GM19328 (cell line): Measurements from ENCODE around the gene KLHL33.
"Not testable (repeated sequence)": the region's sequence is repeated elsewhere in the genome, so short reads cannot be mapped to it uniquely, and the experiment has no call there.

Experiments used
- ATAC-seq: cut with Tn5 transposase; IDR thresholded peaks from one replicate; pipeline ENCODE4 v1.9.1; 2021; ENCODE audit warnings: mild to moderate bottlenecking, moderate library complexity; ENCODE audit not compliant: unreplicated experiment

The KLHL33 gene

DNA sequence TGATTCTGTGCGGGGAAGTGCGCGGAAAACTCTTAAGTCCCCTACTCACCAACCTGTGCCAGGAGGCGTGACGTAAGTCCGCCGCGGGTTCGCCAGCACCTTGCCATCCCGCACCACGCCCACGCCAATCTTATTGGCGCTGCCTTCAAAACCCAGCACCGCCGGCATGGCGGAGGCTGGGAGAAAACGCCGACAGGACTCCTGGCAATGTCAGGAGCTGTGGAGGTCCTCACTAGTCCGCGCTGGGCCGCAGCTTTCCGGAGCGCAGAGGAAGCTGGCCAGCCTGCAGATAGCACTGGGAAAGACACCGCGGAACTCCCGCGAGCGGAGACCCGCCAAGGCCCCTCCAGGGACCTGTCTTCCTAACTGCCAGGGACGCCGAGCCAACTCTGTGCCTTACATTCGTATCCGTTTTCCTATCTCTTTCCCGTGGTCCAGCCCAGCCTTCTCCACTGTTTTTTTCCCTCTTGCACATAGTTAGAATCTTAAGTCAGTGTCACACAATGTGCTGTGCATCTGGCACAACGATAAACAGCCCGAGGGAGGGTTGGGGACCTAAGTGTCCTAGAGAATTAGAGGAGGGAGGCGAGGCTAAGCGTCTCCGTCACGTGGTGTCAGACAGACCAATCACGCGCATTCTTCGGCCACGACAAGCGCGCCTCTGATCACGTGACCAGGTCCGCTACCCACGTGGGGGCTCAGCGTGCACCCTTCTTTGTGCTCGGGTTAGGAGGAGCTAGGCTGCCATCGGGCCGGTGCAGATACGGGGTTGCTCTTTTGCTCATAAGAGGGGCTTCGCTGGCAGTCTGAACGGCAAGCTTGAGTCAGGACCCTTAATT lies 18.8 kb upstream of the KLHL33 start, which contains the start of the genes APEX1 and OSGEP:
Gene APEX1, plus strand, starts transcription at position 711 of the 839 bp plus-strand sequence. CDS start 420 bp downstream, outside the sequence.
Gene OSGEP, minus strand, starts transcription at position 297 of the 839 bp plus-strand sequence. Its CDS starts 129 bp downstream, at position 168.
- peak; percentile 87 for ATAC-seq

GRCh38 chr14:20452831-20453230 lies 16.9 kb upstream of the KLHL33 start:
- not testable (repeated sequence) for ATAC-seq

- no peak for ATAC-seq
These were observed 10.9 kb upstream of the KLHL33 start for GRCh38 chr14:20446889-20447288.

DNA sequence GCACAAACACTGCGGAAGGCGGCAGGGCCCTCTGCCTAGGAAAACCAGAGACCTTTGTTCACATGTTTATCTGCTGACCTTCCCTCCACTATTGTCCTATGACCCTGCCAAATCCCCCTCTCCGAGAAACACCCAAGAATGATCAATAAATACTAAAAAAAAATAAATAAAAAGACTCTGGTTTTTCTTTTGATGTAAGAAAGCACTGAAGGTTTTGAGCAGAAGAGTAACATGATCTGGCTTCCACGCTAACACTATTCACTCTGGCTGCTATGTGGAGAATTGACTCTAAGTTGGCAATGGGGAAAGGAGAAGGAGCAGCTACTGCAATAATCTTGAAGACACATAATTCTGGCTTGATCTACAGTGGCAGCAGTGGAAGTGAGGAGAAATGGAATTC lies 7.7 kb upstream of the KLHL33 start:
- ATAC-seq, result not testable (repeated sequence)

DNA sequence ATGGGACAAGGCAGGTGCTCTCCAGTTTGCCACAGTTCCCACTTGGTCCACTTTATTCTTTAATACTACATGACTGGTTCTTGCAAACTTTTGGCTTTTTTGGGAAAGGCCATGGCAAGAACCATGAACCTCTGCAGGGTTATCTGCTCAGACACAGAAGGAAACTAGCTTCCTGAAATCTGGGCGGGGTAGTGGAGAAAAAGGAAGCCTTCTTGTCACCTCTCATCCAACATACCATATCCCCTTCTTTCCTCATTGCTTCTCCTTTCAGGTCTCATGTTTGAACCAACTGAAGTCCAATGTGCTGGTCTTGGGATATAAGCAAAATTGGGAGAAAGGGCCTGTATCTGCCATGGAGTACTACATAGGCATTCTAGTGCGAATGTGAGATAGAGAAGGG lies 5.5 kb upstream of the KLHL33 start:
- ATAC-seq, result no peak

- no peak for ATAC-seq
These were observed 4.9 kb upstream of the KLHL33 start for GRCh38 chr14:20440882-20441281.

DNA sequence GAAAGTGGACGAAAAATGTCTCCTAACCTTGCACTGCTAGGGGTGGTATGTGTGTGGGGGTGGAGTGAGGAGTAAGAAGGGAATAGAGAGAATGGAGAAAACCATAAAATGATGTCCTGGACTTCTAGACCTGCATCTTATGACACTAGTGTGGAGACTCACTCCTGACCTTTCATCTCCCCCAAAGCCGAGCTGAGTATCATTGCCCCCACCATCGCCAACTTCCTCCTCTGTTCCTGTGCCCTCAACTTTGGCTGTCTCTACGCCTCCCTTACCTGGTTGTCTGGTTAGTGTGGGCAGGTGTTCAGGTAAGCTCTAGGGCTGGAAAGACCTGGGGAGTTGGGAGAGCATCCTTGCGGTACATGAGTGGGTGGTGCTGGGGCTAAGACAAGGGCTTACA lies 4.5 kb upstream of the KLHL33 start:
- ATAC-seq, result no peak

- ATAC-seq, result no peak
These were observed 2.7 kb upstream of the KLHL33 start for GRCh38 chr14:20438664-20439063.

- ATAC-seq, result no peak
These were observed 393 bp upstream of the KLHL33 start for GRCh38 chr14:20436363-20436755.

- no peak for ATAC-seq
These were observed 1.0 kb downstream of the KLHL33 start for GRCh38 chr14:20434701-20435581.

DNA sequence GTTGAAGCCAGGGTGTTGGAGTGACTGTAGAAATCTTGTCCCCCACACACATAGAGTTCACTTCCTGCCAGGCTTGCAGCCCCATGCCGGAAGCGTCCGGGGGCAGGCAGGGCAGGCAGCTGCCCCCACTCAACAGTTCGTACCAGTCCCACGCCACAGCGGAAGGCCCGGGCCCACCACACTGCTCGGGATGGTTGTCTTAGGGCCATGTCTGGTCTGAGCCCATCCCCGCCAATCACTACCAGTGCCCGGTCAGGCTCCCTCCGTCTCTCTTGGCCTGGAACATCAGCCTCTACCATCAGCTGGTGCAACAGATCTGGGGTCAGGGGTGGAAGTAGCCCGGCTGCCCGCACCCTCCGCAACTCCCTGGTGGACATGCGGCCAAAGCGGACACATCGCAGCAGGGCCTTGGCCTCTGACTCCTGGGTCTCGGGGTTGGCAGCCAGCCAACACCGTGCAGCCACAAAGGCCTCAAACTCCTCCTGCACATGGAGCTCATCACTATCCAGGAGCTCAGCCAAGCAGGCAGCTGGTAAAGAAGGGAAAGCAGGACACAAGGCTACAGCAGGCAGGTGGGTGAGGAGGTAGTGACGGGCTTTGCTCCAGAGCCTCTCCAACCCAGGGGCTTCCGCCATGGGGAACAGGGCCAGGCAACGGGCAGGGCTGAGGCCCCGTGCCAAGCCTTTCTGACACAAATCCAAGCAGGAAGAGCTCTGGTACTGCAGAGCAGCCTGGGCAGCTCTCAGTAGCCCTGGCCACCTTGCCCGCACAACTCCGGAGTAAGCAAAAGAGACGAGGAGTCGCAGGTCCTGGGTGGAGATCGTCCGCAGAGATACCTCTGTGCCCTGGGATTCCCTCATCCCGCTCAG lies 5.9 kb downstream of the KLHL33 start:
- no peak for ATAC-seq

GRCh38 chr14:20428802-20429201 lies 7.2 kb downstream of the KLHL33 start:
- ATAC-seq, result no peak

DNA sequence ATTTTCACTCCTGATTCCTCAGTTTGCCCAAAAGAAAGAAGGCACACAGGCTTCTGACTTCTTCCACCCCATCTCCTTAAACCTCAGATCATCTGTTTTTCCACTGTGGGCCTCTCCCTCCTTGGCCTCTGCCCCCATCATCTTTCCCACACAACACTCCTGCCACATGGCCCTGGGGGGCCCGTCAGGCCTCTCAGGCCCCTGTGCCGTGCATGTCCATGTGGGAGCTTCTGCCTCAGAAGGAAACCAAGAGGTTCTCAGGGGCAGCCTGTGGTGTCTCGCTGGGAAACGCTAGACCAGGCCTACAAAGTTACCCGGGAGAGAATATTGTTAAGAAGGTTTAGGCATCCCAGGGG lies 8.0 kb downstream of the KLHL33 start:
- peak; percentile 20 for ATAC-seq

GRCh38 chr14:20427231-20428009 lies 8.5 kb downstream of the KLHL33 start:
- ATAC-seq, result peak; percentile 60

- no peak for ATAC-seq
These were observed 11.1 kb downstream of the KLHL33 start for GRCh38 chr14:20424851-20425250.

GRCh38 chr14:20422886-20423285 lies 13.1 kb downstream of the KLHL33 start:
- ATAC-seq, result no peak

GRCh38 chr14:20421267-20421666 lies 14.7 kb downstream of the KLHL33 start:
- ATAC-seq, result no peak

GRCh38 chr14:20419419-20419818 lies 16.5 kb downstream of the KLHL33 start:
- ATAC-seq, result no peak

DNA sequence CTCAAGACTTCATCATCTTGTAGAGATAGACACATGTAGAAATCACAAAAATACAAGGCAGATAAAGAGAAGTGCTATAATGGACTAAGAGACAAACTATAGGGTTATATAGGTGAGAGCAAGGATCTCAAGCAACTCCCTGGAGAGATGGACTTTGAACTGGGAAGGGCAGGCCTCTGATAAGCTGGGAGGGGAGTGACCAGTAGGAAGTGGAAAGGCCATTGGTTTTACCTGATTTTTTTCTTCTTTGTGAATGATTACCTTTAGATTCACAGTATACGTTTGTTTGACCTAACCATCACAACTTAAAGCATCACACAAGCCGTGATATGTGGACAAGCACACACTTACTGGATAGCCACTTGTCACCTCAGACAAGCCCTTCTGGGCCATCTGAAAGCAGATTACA lies 17.5 kb downstream of the KLHL33 start:
- ATAC-seq, result no peak
